Mesodermal cell (in vitro differentiated cells): ENCODE results near the gene SYT2.
"Not testable (repeated sequence)": the region's sequence is repeated elsewhere in the genome, so short reads cannot be mapped to it uniquely, and the experiment has no call there.

ENCODE experiments used
- H3K27ac ChIP-seq: 2 replicates; pipeline ENCODE4 v1.7.0; 2013; ENCODE audit warnings: mild to moderate bottlenecking, low read depth, low read length, moderate library complexity; ENCODE audit not compliant: severe bottlenecking
- H3K36me3 ChIP-seq: 2 replicates; pipeline ENCODE4 v1.7.1; 2013; ENCODE audit warnings: mild to moderate bottlenecking, low read length, moderate library complexity; ENCODE audit not compliant: control insufficient read depth, insufficient read depth
- H3K4me1 ChIP-seq: one replicate; pipeline ENCODE4 v1.7.1; 2013; ENCODE audit warnings: mild to moderate bottlenecking, low read length; ENCODE audit not compliant: insufficient read depth, control insufficient read depth, poor library complexity, severe bottlenecking
- H3K4me3 ChIP-seq: 2 replicates; pipeline ENCODE4 v1.7.0; 2013; ENCODE audit warnings: low read length, control low read depth, mild to moderate bottlenecking; ENCODE audit not compliant: insufficient read depth, poor library complexity, severe bottlenecking; ENCODE audit errors: extremely low read depth
- H3K9me3 ChIP-seq: 2 replicates; pipeline ENCODE4 v1.7.1; 2013; ENCODE audit warnings: mild to moderate bottlenecking, low read length, moderate library complexity; ENCODE audit not compliant: control insufficient read depth
- whole genome bisulfite sequencing, 2 experiments: methylation state at CpG; one replicate each; pipeline ENCODE4 v1.1.5; 2013; ENCODE audit warnings: missing lambda C conversion rate in 2 of 2; ENCODE audit not compliant: insufficient coverage in 2 of 2; 5-methylcytosine and 5-hydroxymethylcytosine counted together

Gene SYT2

GRCh38 chr1:202614363-202615207 lies 95.7 kb downstream of the SYT2 start:
- H3K9me3 ChIP-seq, H3K36me3 ChIP-seq, H3K27ac ChIP-seq, H3K4me3 ChIP-seq: not testable (repeated sequence)
- H3K4me1 ChIP-seq: peaks cover 25% of the 10 kb centered on the region
- 94% methylated on average over 11 of the region's 11 CpGs for WGBS, 2 experiments

GRCh38 chr1:202613571-202613970 lies 96.7 kb downstream of the SYT2 start:
- Histone ChIP-seq H3K4me3 (no peak overlapping the region), H3K9me3 (no peaks in the 10 kb centered on the region), H3K4me1 (peaks cover 17% of the 10 kb centered on the region), H3K36me3 (no peaks in the 10 kb centered on the region), H3K27ac (no peak overlapping the region)
- 100% methylated on average over 1 of the region's 4 CpGs; no CpG with 5 or more reads in 1 of the 2 experiments for WGBS, 2 experiments

GRCh38 chr1:202612036-202612435 lies 98.2 kb downstream of the SYT2 start:
- H3K4me1 ChIP-seq: peaks cover 17% of the 10 kb centered on the region
- not testable (repeated sequence) for H3K9me3 ChIP-seq, H3K27ac ChIP-seq, H3K4me3 ChIP-seq, H3K36me3 ChIP-seq
- WGBS, 2 experiments: 100% methylated on average over 2 of the region's 3 CpGs; no CpG with 5 or more reads in 1 of the 2 experiments

GRCh38 chr1:202605515-202605914 lies 104.7 kb downstream of the SYT2 start:
- no peak overlapping the region for H3K27ac ChIP-seq
- whole genome bisulfite sequencing, 2 experiments: 92% methylated on average over 4 of the region's 5 CpGs; no CpG with 5 or more reads in 1 of the 2 experiments
- H3K9me3 ChIP-seq: no peaks in the 10 kb centered on the region
- no peaks in the 10 kb centered on the region for H3K36me3 ChIP-seq
- no peak overlapping the region for H3K4me3 ChIP-seq
- no peaks in the 10 kb centered on the region for H3K4me1 ChIP-seq

GRCh38 chr1:202603435-202603834 lies 106.8 kb downstream of the SYT2 start:
- no peak overlapping the region for H3K4me3 ChIP-seq
- no CpG with 5 or more reads among the region's 2 CpGs for WGBS, 2 experiments
- H3K9me3 ChIP-seq: no peaks in the 10 kb centered on the region

GRCh38 chr1:202600432-202601041 lies 109.7 kb downstream of the SYT2 start:
- Histone ChIP-seq H3K9me3 (no peaks in the 10 kb centered on the region), H3K4me3 (no peak overlapping the region), H3K36me3 (no peaks in the 10 kb centered on the region), H3K4me1 (peaks cover 3% of the 10 kb centered on the region), H3K27ac (no peak overlapping the region)
- 80 to 85% methylated on average over 6 to 10 of the region's 10 CpGs for WGBS, 2 experiments

More at GRCh38 chr1:202603435-202603834, 106.8 kb downstream of the SYT2 start:
- Histone ChIP-seq H3K27ac (no peak overlapping the region), H3K36me3 (no peaks in the 10 kb centered on the region), H3K4me1 (peaks cover 3% of the 10 kb centered on the region)

- peaks cover 3% of the 10 kb centered on the region for H3K4me1 ChIP-seq
- no peaks in the 10 kb centered on the region for H3K36me3 ChIP-seq
- WGBS, 2 experiments: 57 to 60% methylated on average over 15 to 16 of the region's 16 CpGs
- no peak overlapping the region for H3K27ac ChIP-seq
- H3K9me3 ChIP-seq: no peaks in the 10 kb centered on the region
- H3K4me3 ChIP-seq: no peak overlapping the region
Observed at GRCh38 chr1:202599669-202600431, 110.4 kb downstream of the SYT2 start.

GRCh38 chr1:202597090-202597761 lies 113.0 kb downstream of the SYT2 start:
- H3K27ac ChIP-seq: no peak overlapping the region
- H3K9me3 ChIP-seq: no peaks in the 10 kb centered on the region
- H3K4me1 ChIP-seq: peaks cover 8% of the 10 kb centered on the region
- 96 to 100% methylated on average over 3 of the region's 3 CpGs for WGBS, 2 experiments
- H3K36me3 ChIP-seq: no peaks in the 10 kb centered on the region
- H3K4me3 ChIP-seq: no peak overlapping the region

- 97 to 99% methylated on average over 10 to 13 of the region's 13 CpGs for WGBS, 2 experiments
Observed at GRCh38 chr1:202596638-202597037, 113.6 kb downstream of the SYT2 start.

GRCh38 chr1:202593845-202594244 lies 116.4 kb downstream of the SYT2 start:
- Histone ChIP-seq H3K9me3 (no peaks in the 10 kb centered on the region), H3K27ac (no peak overlapping the region), H3K36me3 (no peaks in the 10 kb centered on the region), H3K4me1 (peaks cover 30% of the 10 kb centered on the region), H3K4me3 (no peak overlapping the region)
- 88 to 94% methylated on average over 2 to 3 of the region's 4 CpGs for WGBS, 2 experiments

More at GRCh38 chr1:202596638-202597037, 113.6 kb downstream of the SYT2 start:
- no peaks in the 10 kb centered on the region for H3K9me3 ChIP-seq
- no peaks in the 10 kb centered on the region for H3K36me3 ChIP-seq
- peaks cover 8% of the 10 kb centered on the region for H3K4me1 ChIP-seq
- H3K27ac ChIP-seq: no peak overlapping the region
- no peak overlapping the region for H3K4me3 ChIP-seq
